H1 (cell line): Measurements from ENCODE around the gene TUBGCP2. TPM values are rescaled to one million over a fixed set of nuclear protein-coding genes. Genes with fewer than 3 reads are reported as not detected.

Experiments
- CTCF ChIA-PET: fragments of 300-600 bp; sonication (Branson Sonifier 250); formaldehyde crosslinking; loops from one replicate; lab custom pipeline; 2021; ENCODE audit not compliant: partially characterized antibody; lab: Charles Lee
- POLR2A ChIA-PET: fragments of 300-600 bp; sonication (Branson Sonifier 250); formaldehyde crosslinking; loops from one replicate; lab custom pipeline; 2021; ENCODE audit warnings: inconsistent platforms; ENCODE audit not compliant: partially characterized antibody; lab: Charles Lee
- DNase-seq, 2 experiments: peaks; one replicate each; pipeline versions ENCODE4 v3.0.0 to v3.0.0-alpha.2; 2010 to 2022; ENCODE audit warnings: low spot score in 2 of 2, low read depth in 1 of 2, mixed read lengths in 1 of 2
- FAIRE-seq: peaks from 2 replicates; lab custom pipeline; 2011; peaks lifted over from hg19 to GRCh38; lab: Jason Lieb, UNC
- H2AFZ ChIP-seq: 2 replicates; pipeline ENCODE4 v1.8.1; 2012; ENCODE audit warnings: low read length, inconsistent platforms
- H2AK5ac ChIP-seq: 2 replicates; pipeline ENCODE4 v1.6.1; 2013; ENCODE audit warnings: low read depth, low read length
- H2BK120ac ChIP-seq: replicated peaks from 2 replicates; pipeline ENCODE3; 2013; ENCODE audit warnings: low read depth, low read length, inconsistent platforms
- H2BK12ac ChIP-seq: 2 replicates; pipeline ENCODE4 v1.6.1; 2013; ENCODE audit warnings: low read depth, low read length
- H2BK15ac ChIP-seq: 2 replicates; pipeline ENCODE4 v1.6.1; 2013; ENCODE audit warnings: low read length
- H2BK20ac ChIP-seq: 2 replicates; pipeline ENCODE4 v1.6.1; 2013; ENCODE audit warnings: low read length
- H2BK5ac ChIP-seq: 2 replicates; pipeline ENCODE4 v1.6.1; 2013; ENCODE audit warnings: low read depth, low read length
- H3K14ac ChIP-seq: 2 replicates; pipeline ENCODE4 v1.6.1; 2013; ENCODE audit warnings: inconsistent platforms; ENCODE audit not compliant: insufficient read length
- H3K18ac ChIP-seq: 2 replicates; pipeline ENCODE4 v1.6.1; 2013; ENCODE audit warnings: low read length; ENCODE audit errors: extremely low read depth
- H3K23ac ChIP-seq: 2 replicates; pipeline ENCODE4 v1.6.1; 2013; ENCODE audit warnings: inconsistent platforms; ENCODE audit not compliant: insufficient read length
- H3K23me2 ChIP-seq: 2 replicates; pipeline ENCODE4 v1.6.1; 2013; ENCODE audit warnings: low read depth, low read length
- H3K27ac ChIP-seq: 2 replicates; pipeline ENCODE4 v1.6.1; 2011; ENCODE audit warnings: low read depth, low read length, inconsistent platforms
- H3K27me3 ChIP-seq, 4 experiments: replicated peaks in 1 of 4; 1 replicate in 1 of 4; 2 replicates in 3 of 4; pipeline versions ENCODE4 v1.6.1 to v1.8.1; 2011 to 2013; ENCODE audit warnings: low read length in 3 of 4, mild to moderate bottlenecking in 3 of 4, inconsistent platforms in 2 of 4, mixed read lengths in 2 of 4, moderate library complexity in 1 of 4; ENCODE audit not compliant: control insufficient read depth in 3 of 4, insufficient read depth in 3 of 4; ENCODE audit errors: extremely low read depth in 1 of 4
- H3K36me3 ChIP-seq, 4 experiments: 2 replicates each; pipeline versions ENCODE4 v1.6.1 to v1.8.1; 2011 to 2013; ENCODE audit warnings: mild to moderate bottlenecking in 4 of 4, low read length in 3 of 4, moderate library complexity in 2 of 4, control low read depth in 1 of 4, inconsistent platforms in 1 of 4; ENCODE audit not compliant: insufficient read depth in 4 of 4, control insufficient read depth in 2 of 4
- H3K4ac ChIP-seq: replicated peaks from 2 replicates; pipeline ENCODE3; 2013; ENCODE audit warnings: low read length, low read depth, mixed read lengths, inconsistent platforms; ENCODE audit not compliant: insufficient read length
- H3K4me1 ChIP-seq, 4 experiments: replicated peaks in 1 of 4; 1 replicate in 1 of 4; 2 replicates in 3 of 4; pipeline versions ENCODE4 v1.6.1 to v1.8.1; 2011 to 2013; ENCODE audit warnings: low read length in 3 of 4, inconsistent platforms in 2 of 4, mixed read lengths in 1 of 4; ENCODE audit not compliant: insufficient read depth in 4 of 4, control insufficient read depth in 3 of 4
- H3K4me2 ChIP-seq, 2 experiments: 2 replicates each; pipeline versions ENCODE4 v1.6.1 to v1.8.1; 2011 to 2013; ENCODE audit warnings: low read depth in 2 of 2, low read length in 2 of 2, control low read depth in 1 of 2, inconsistent platforms in 1 of 2, mild to moderate bottlenecking in 1 of 2; ENCODE audit not compliant: insufficient read depth in 1 of 2
- H3K4me3 ChIP-seq, 4 experiments: fragments of 200-600, 300-600 bp in 1 of 4; sonication (generic), shearing (Covaris generic), sonication (Bioruptor Twin) in 1 of 4; 2 replicates each; pipeline versions ENCODE4 v1.5.1 to v1.8.1; 2011 to 2016; ENCODE audit warnings: low read length in 4 of 4, low read depth in 3 of 4, control low read depth in 2 of 4, inconsistent platforms in 2 of 4, mild to moderate bottlenecking in 2 of 4, mixed read lengths in 1 of 4, moderate library complexity in 1 of 4; ENCODE audit not compliant: insufficient read depth in 2 of 4; ENCODE audit errors: extremely low read depth in 1 of 4
- H3K56ac ChIP-seq: replicated peaks from 2 replicates; pipeline ENCODE3; 2013; ENCODE audit warnings: low read depth, mild to moderate bottlenecking, mixed read lengths, low read length, inconsistent platforms; ENCODE audit not compliant: insufficient read length
- H3K79me1 ChIP-seq: 2 replicates; pipeline ENCODE4 v1.6.1; 2013; ENCODE audit warnings: low read depth, low read length, control low read depth
- H3K79me2 ChIP-seq, 2 experiments: 2 replicates each; pipeline versions ENCODE4 v1.6.1 to v1.8.1; 2012 to 2013; ENCODE audit warnings: low read length in 2 of 2, mild to moderate bottlenecking in 2 of 2, inconsistent platforms in 1 of 2; ENCODE audit not compliant: insufficient read depth in 2 of 2, control insufficient read depth in 1 of 2
- H3K9ac ChIP-seq, 4 experiments: replicated peaks in 1 of 4; 1 replicate in 1 of 4; 2 replicates in 3 of 4; pipeline versions ENCODE4 v1.6.1 to v1.8.1; 2011 to 2013; ENCODE audit warnings: low read depth in 3 of 4, low read length in 3 of 4, control low read depth in 2 of 4, mild to moderate bottlenecking in 2 of 4, moderate library complexity in 2 of 4, inconsistent platforms in 1 of 4; ENCODE audit errors: extremely low read depth in 1 of 4
- H3K9me3 ChIP-seq, 2 experiments: 2 replicates each; pipeline versions ENCODE4 v1.6.1 to v1.8.1; 2012 to 2013; ENCODE audit warnings: mild to moderate bottlenecking in 2 of 2, moderate library complexity in 2 of 2, control low read depth in 1 of 2, inconsistent platforms in 1 of 2, low read depth in 1 of 2, low read length in 1 of 2, mixed read lengths in 1 of 2; ENCODE audit not compliant: insufficient read depth in 2 of 2
- H4K20me1 ChIP-seq, 2 experiments: replicated peaks in 1 of 2; 2 replicates each; pipeline versions ENCODE3 to v1.8.1; 2011 to 2013; ENCODE audit warnings: inconsistent platforms in 2 of 2, low read length in 2 of 2, mild to moderate bottlenecking in 1 of 2; ENCODE audit not compliant: insufficient read depth in 2 of 2, control insufficient read depth in 1 of 2
- H4K5ac ChIP-seq: 2 replicates; pipeline ENCODE4 v1.6.1; 2013; ENCODE audit warnings: low read length, low read depth, mixed read lengths, inconsistent platforms; ENCODE audit not compliant: insufficient read length
- H4K8ac ChIP-seq: 2 replicates; pipeline ENCODE4 v1.8.0; 2013; ENCODE audit warnings: mild to moderate bottlenecking, moderate library complexity, low read length, inconsistent platforms; ENCODE audit not compliant: insufficient read depth; ENCODE audit errors: extremely low read depth
- H4K91ac ChIP-seq: replicated peaks from 2 replicates; pipeline ENCODE3; 2013; ENCODE audit warnings: low read length, mixed read lengths, inconsistent platforms; ENCODE audit not compliant: insufficient read length
- CBX5 ChIP-seq: fragments of 300-800, 300-1000 bp; sonication (generic); IDR thresholded peaks from 2 replicates; pipeline ENCODE4 v1.7.1; 2016; ENCODE audit warnings: antibody characterized with exemption, low read length, low read depth
- EP300 ChIP-seq, 2 experiments: IDR thresholded peaks; 1 replicate in 1 of 2; 2 replicates in 1 of 2; pipeline ENCODE4 v1.6.1; 2011 to 2012; ENCODE audit warnings: low read depth in 2 of 2, low read length in 2 of 2, mild to moderate bottlenecking in 2 of 2, borderline replicate concordance in 1 of 2, inconsistent platforms in 1 of 2, moderate library complexity in 1 of 2
- PHF8 ChIP-seq: fragments of 200-600 bp; sonication (generic); conservative IDR thresholded peaks from 2 replicates; pipeline ENCODE4 v1.7.1; 2012; ENCODE audit warnings: low read depth, mild to moderate bottlenecking, inconsistent platforms, low read length, moderate library complexity
- POU5F1 ChIP-seq: IDR thresholded peaks from 2 replicates; pipeline ENCODE4 v1.6.1; 2011; ENCODE audit warnings: low read depth, mild to moderate bottlenecking, low read length, moderate library complexity
- RNF2 ChIP-seq: fragments of 200-900, 300-1000 bp; sonication (generic); IDR thresholded peaks from 2 replicates; pipeline ENCODE4 v1.7.1; 2016; ENCODE audit warnings: borderline replicate concordance, low read depth, mild to moderate bottlenecking, antibody characterized with exemption, low read length; ENCODE audit not compliant: poor library complexity, severe bottlenecking; ENCODE audit errors: missing control alignments
- USF2 ChIP-seq: IDR thresholded peaks from 2 replicates; pipeline ENCODE4 v1.6.1; 2011; ENCODE audit warnings: low read length, improper control_type of control experiment
- WGBS, 2 experiments: shearing (Covaris generic) in 1 of 2; methylation state at CpG; one replicate each; pipeline versions ENCODE4 v1.1.6 to v1.1.7; 2013 to 2015; ENCODE audit warnings: low lambda C conversion rate in 2 of 2, mixed read lengths in 2 of 2, inconsistent platforms in 1 of 2, low coverage in 1 of 2, missing lambda C conversion rate in 1 of 2; ENCODE audit not compliant: insufficient replicate concordance in 2 of 2, insufficient coverage in 1 of 2, insufficient read length in 1 of 2; ENCODE audit errors: extremely low coverage in 1 of 2, missing lambda C conversion rate in 1 of 2; 5-methylcytosine and 5-hydroxymethylcytosine counted together
- polyA plus RNA-seq, 7 experiments: library from polyadenylated mRNA; depleted of rRNA in 3 of 7; stranded (reverse) in 5 of 7; unstranded in 2 of 7; fragments of >200 nt in 5 of 7; fragments of 200-250 nt in 2 of 7; gene quantifications; 1 replicate in 5 of 7; 2 replicates in 1 of 7; 4 replicates in 1 of 7; pipeline versions ENCODE4 v1.2.1 to v1.2.3, GENCODE V29; 2011 to 2013; ENCODE audit warnings: missing spikeins in 2 of 7, mixed read lengths in 2 of 7
- total RNA-seq: library from RNA; stranded (reverse); fragmentation: NEBNext Ultra II Directional; extraction: Animal tissue kit (Norgen Biotek cat#: 25700); gene quantifications from 2 replicates; pipeline ENCODE4 v1.2.1, GENCODE V29; 2021
- TF ChIP-seq, protein P1 (sequence below), 3 experiments: IDR thresholded peaks; 1 replicate in 2 of 3; 2 replicates in 1 of 3; pipeline versions ENCODE4 v1.5.1 to v1.6.1; 2011; ENCODE audit warnings: low read length in 3 of 3, mild to moderate bottlenecking in 3 of 3, inconsistent platforms in 2 of 3, low read depth in 1 of 3, moderate library complexity in 1 of 3; ENCODE audit not compliant: insufficient read depth in 1 of 3; ENCODE audit errors: control extremely low read depth in 1 of 3

Gene TUBGCP2
- total and polyA plus RNA-seq, 2 of the 8 experiments (the other 6 are each of a cell fraction or from before 2014, with no cell fraction given), result 34.9 to 51.9 TPM

DNA sequence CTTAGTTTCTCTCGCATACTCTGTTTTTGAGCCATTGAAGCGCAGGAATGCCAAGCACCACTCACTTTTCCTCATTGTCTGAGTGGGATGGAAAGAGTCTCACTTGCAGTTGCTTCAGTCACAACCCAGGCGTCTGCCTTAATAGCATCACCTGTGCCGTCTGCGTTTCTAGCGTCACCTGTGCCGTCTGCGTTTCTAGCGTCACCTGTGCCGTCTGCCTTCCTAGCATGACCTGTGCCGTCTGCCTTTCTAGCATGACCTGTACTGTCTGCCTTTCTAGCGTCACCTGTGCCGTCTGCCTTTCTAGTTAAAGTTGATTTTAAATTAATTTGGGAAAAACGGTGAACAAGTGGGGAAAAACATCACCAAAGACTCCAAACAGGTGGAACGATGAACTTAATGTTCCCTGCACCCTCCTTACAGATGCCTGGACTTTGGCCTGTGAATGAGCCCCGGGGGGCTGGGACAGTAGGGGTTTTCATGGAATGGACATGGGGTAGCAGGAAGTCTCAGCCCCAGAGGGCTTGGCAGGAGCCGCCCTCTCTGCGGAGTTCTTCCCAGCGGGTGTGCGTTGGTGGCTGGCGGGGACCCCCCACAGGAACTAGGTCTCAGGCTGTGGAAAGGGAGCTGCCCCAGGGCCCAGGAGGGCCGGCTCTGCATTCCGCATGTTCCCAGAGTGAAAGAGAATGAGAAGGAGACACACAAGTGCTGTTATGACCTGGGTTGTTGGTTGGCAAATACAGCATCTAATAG, 3.5 kb upstream of the TUBGCP2 start:
- Histone ChIP-seq H3K9me3 (no peaks in the 10 kb centered on the region), H2BK15ac (no peak overlapping the region), H4K91ac (no peak overlapping the region), H2BK120ac (no peak overlapping the region), H2AK5ac (no peak overlapping the region), H2BK5ac (no peak overlapping the region), H3K27me3 (no peaks in the 10 kb centered on the region), H3K4me2 (no peak overlapping the region), H3K23ac (no peak overlapping the region), H3K9ac (no peak overlapping the region), H3K79me1 (peaks cover 8% of the 10 kb centered on the region), H3K23me2 (peaks cover 10% of the 10 kb centered on the region; the same call in 1 of the 2 replicates), H3K36me3 (peaks cover 4 to 22% (median 6%) of the 10 kb centered on the region in 4 experiments; a peak in 7 of 8 replicates), H3K27ac (no peak overlapping the region), H2BK12ac (no peak overlapping the region), H3K79me2 (peaks cover 3 to 11% of the 10 kb centered on the region in 2 experiments; a peak in 3 of 4 replicates), H4K5ac (no peak overlapping the region), H3K56ac (no peak overlapping the region), H4K20me1 (peaks cover 5 to 7% of the 10 kb centered on the region in 2 experiments), H4K8ac (no peak overlapping the region), H3K14ac (no peak overlapping the region), H2BK20ac (no peak overlapping the region), H3K18ac (no peak overlapping the region), H3K4ac (no peak overlapping the region), H2AFZ (no peak overlapping the region), H3K4me3 (no peak overlapping the region), H3K4me1 (peaks cover 0 to 6% (median 2%) of the 10 kb centered on the region in 4 experiments; a peak in 4 of 7 replicates)
- FAIRE-seq (no peak), DNase-seq (no peak)
- WGBS, 2 experiments, result 94% methylated on average over 23 of the region's 23 CpGs; no CpG with 5 or more reads in 1 of the 2 experiments
- CTCF ChIA-PET, result interaction anchor here (0.8 kb wide), 1 partner anchor 16 kb away, joined by 3 read pairs; no protein-coding TSS in a partner anchor
- POLR2A ChIA-PET, result interaction anchor here (0.7 kb wide), 1 partner anchor 46 kb away, joined by 3 read pairs; the partner anchor contains the start of gene FUOM
- TF ChIP-seq PHF8, result no peak
- TF ChIP-seq CBX5, result no peak
- TF ChIP-seq EP300 (IDR thresholded peaks at IDR 0.05; ENCODE audit: borderline replicate concordance in 1 of 2, low read depth in 2 of 2, low read length in 2 of 2), result no peak
- TF ChIP-seq, protein P1, sequence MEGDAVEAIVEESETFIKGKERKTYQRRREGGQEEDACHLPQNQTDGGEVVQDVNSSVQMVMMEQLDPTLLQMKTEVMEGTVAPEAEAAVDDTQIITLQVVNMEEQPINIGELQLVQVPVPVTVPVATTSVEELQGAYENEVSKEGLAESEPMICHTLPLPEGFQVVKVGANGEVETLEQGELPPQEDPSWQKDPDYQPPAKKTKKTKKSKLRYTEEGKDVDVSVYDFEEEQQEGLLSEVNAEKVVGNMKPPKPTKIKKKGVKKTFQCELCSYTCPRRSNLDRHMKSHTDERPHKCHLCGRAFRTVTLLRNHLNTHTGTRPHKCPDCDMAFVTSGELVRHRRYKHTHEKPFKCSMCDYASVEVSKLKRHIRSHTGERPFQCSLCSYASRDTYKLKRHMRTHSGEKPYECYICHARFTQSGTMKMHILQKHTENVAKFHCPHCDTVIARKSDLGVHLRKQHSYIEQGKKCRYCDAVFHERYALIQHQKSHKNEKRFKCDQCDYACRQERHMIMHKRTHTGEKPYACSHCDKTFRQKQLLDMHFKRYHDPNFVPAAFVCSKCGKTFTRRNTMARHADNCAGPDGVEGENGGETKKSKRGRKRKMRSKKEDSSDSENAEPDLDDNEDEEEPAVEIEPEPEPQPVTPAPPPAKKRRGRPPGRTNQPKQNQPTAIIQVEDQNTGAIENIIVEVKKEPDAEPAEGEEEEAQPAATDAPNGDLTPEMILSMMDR (IDR thresholded peaks at IDR 0.05; ENCODE audit: control extremely low read depth in 1 of 3, insufficient read depth in 1 of 3, low read depth in 1 of 3, low read length in 3 of 3), result no peak
- no peak for TF ChIP-seq RNF2
- no peak for TF ChIP-seq POU5F1
- TF ChIP-seq USF2, result no peak
